ENCODE results near the gene MUC5B.

DNA sequence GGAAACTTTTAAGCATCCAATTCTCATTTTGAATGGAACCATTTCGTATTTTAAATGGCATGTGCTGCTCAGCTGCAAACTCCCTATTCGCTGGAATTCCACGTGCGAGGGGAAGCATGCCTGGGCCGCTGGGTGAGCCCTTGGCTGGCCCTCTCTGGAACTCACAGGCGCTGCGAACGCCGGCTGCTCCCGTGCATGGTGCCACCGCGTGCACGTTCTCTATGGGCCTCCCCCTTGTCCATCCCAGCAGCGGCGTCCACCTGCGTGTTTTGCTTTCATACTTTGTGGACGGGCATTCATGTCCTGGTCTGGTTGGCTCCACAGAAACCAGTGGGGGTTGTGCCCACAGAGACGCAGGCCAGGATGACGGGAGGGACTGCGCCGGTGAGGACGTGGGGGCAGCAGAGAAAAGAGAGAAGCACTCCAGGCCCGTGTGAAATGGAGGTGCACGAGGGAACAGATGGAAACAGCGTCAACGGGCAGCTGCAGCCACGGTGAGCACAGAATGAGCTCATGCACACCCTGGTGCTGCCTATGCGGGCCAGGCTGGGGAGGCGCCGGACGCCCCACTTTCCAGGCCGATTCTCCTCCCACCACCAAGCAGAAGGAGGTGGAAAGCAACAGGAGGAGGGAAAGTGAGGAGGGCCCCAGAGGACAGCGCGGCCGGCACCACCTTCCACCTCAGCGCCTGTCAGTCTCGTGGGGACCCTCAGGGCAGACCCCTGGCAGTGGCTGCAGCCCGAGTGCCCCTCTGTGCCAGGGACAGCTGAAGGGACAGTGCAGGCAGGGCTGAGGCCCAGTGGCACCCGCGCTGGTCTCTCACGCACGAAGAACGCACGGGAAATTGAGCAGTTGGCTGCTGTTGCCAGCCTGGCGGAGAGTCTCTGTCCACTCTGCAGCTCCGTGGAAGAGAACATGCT, 57.5 kb downstream of the MUC5B start:
- no peak for TF ChIP-seq POLR2A (IDR thresholded peaks at IDR 0.05; ENCODE audit: low read depth, low read length)
- no peak for TF ChIP-seq POLR2AphosphoS5 (IDR thresholded peaks at IDR 0.05; ENCODE audit: low read depth, low read length)
- no peak for TF ChIP-seq TAF1 (IDR thresholded peaks at IDR 0.05; ENCODE audit: low read depth, low read length)
- TF ChIP-seq SPI1 (IDR thresholded peaks at IDR 0.05; ENCODE audit: low read depth, low read length): no peak
